H9 (cell line): ENCODE data around the gene GCH1. TPM values are rescaled to one million over a fixed set of nuclear protein-coding genes. Genes with fewer than 3 reads are reported as not detected.

Experiments
- DNase-seq: peaks from one replicate; pipeline ENCODE4 v3.0.0-alpha.2; 2017
- H2AFZ ChIP-seq: one replicate; pipeline ENCODE4 v1.6.1; 2013; ENCODE audit warnings: mild to moderate bottlenecking, low read length, control low read depth, moderate library complexity
- H2AK5ac ChIP-seq: 2 replicates; pipeline ENCODE4 v1.6.1; 2013; ENCODE audit warnings: low read length, control low read depth, mixed read lengths; ENCODE audit not compliant: insufficient read length
- H2BK120ac ChIP-seq: one replicate; pipeline ENCODE4 v1.6.1; 2013; ENCODE audit warnings: low read depth, mild to moderate bottlenecking, low read length, control low read depth, inconsistent platforms; ENCODE audit not compliant: poor library complexity, severe bottlenecking
- H2BK12ac ChIP-seq: 2 replicates; pipeline ENCODE4 v1.6.1; 2013; ENCODE audit warnings: low read length, control low read depth, mixed read lengths, low read depth; ENCODE audit not compliant: insufficient read length
- H2BK15ac ChIP-seq: 2 replicates; pipeline ENCODE4 v1.6.1; 2013; ENCODE audit warnings: low read depth, low read length, control low read depth
- H2BK20ac ChIP-seq: one replicate; pipeline ENCODE4 v1.6.1; 2013; ENCODE audit warnings: low read depth, mild to moderate bottlenecking, low read length, control low read depth, inconsistent platforms; ENCODE audit not compliant: poor library complexity, severe bottlenecking
- H2BK5ac ChIP-seq: 2 replicates; pipeline ENCODE4 v1.6.1; 2013; ENCODE audit warnings: low read length, control low read depth, mixed read lengths; ENCODE audit not compliant: insufficient read length
- H3K14ac ChIP-seq: 2 replicates; pipeline ENCODE4 v1.6.1; 2013; ENCODE audit warnings: low read length, control low read depth; ENCODE audit not compliant: insufficient read depth
- H3K18ac ChIP-seq: 2 replicates; pipeline ENCODE4 v1.6.1; 2013; ENCODE audit warnings: low read depth, mild to moderate bottlenecking, mixed read lengths, low read length, control low read depth; ENCODE audit not compliant: insufficient read length
- H3K23ac ChIP-seq: 2 replicates; pipeline ENCODE4 v1.6.1; 2013; ENCODE audit warnings: low read length, control low read depth, mixed read lengths, low read depth; ENCODE audit not compliant: insufficient read length
- H3K23me2 ChIP-seq: 2 replicates; pipeline ENCODE4 v1.6.1; 2013; ENCODE audit warnings: low read depth, mild to moderate bottlenecking, mixed read lengths, low read length, control low read depth; ENCODE audit not compliant: insufficient read length, poor library complexity, severe bottlenecking
- H3K27ac ChIP-seq: 2 replicates; pipeline ENCODE4 v1.5.1; 2013; ENCODE audit warnings: low read length, control low read depth, mixed read lengths, low read depth; ENCODE audit not compliant: insufficient read length
- H3K27me3 ChIP-seq: 2 replicates; pipeline ENCODE4 v1.6.1; 2013; ENCODE audit warnings: low read length, control low read depth, inconsistent platforms; ENCODE audit not compliant: insufficient read depth
- H3K4ac ChIP-seq: 2 replicates; pipeline ENCODE4 v1.6.1; 2013; ENCODE audit warnings: low read depth, mild to moderate bottlenecking, control low read depth, inconsistent platforms, low read length, moderate library complexity
- H3K4me1 ChIP-seq: 2 replicates; pipeline ENCODE4 v1.6.1; 2013; ENCODE audit warnings: low read length, control low read depth, inconsistent platforms; ENCODE audit not compliant: insufficient read depth
- H3K4me2 ChIP-seq: 2 replicates; pipeline ENCODE4 v1.6.1; 2013; ENCODE audit warnings: low read length, control low read depth, mixed read lengths; ENCODE audit not compliant: insufficient read length, insufficient read depth
- H3K56ac ChIP-seq: 2 replicates; pipeline ENCODE4 v1.6.1; 2013; ENCODE audit warnings: low read depth, mild to moderate bottlenecking, mixed read lengths, low read length, control low read depth; ENCODE audit not compliant: insufficient read length
- H3K79me1 ChIP-seq: 2 replicates; pipeline ENCODE4 v1.6.1; 2013; ENCODE audit warnings: low read depth, mild to moderate bottlenecking, moderate library complexity, low read length, control low read depth, inconsistent platforms; ENCODE audit not compliant: insufficient read depth, poor library complexity, severe bottlenecking
- H3K79me2 ChIP-seq: 2 replicates; pipeline ENCODE4 v1.6.1; 2013; ENCODE audit warnings: low read length, control low read depth, inconsistent platforms; ENCODE audit not compliant: insufficient read depth
- H3K9ac ChIP-seq: 2 replicates; pipeline ENCODE4 v1.6.1; 2013; ENCODE audit warnings: low read length, control low read depth, mixed read lengths; ENCODE audit not compliant: insufficient read length; ENCODE audit errors: extremely low read depth
- H3K9me3 ChIP-seq: one replicate; pipeline ENCODE4 v1.6.1; 2013; ENCODE audit warnings: low read depth, low read length, inconsistent platforms; ENCODE audit not compliant: control insufficient read depth
- H3T11ph ChIP-seq: one replicate; pipeline ENCODE4 v1.6.1; 2013; ENCODE audit warnings: mild to moderate bottlenecking, low read length, control low read depth, inconsistent platforms
- H4K20me1 ChIP-seq: one replicate; pipeline ENCODE4 v1.6.1; 2013; ENCODE audit not compliant: control insufficient read depth, insufficient read length, insufficient read depth
- H4K5ac ChIP-seq: 2 replicates; pipeline ENCODE4 v1.6.1; 2013; ENCODE audit warnings: low read depth, mild to moderate bottlenecking, mixed read lengths, low read length, control low read depth; ENCODE audit not compliant: insufficient read length
- H4K8ac ChIP-seq: replicated peaks from 2 replicates; pipeline ENCODE4 v1.6.1; 2013; ENCODE audit warnings: low read length, control low read depth, mixed read lengths, low read depth; ENCODE audit not compliant: insufficient read length
- H4K91ac ChIP-seq: 2 replicates; pipeline ENCODE4 v1.6.1; 2013; ENCODE audit warnings: low read depth, mild to moderate bottlenecking, moderate library complexity, mixed read lengths, low read length, control low read depth; ENCODE audit not compliant: insufficient read length
- H3K27ac Mint-ChIP-seq, 3 experiments: 2 replicates in 2 of 3; 3 replicates in 1 of 3; pipeline ENCODE4 v1.8.0; 2020 to 2021; ENCODE audit warnings: mixed read lengths in 3 of 3, mild to moderate bottlenecking in 1 of 3, moderate library complexity in 1 of 3
- H3K27me3 Mint-ChIP-seq: 2 replicates; pipeline ENCODE4 v1.8.0; 2021; ENCODE audit warnings: low read depth, mild to moderate bottlenecking, moderate library complexity, mixed read lengths
- H3K36me3 Mint-ChIP-seq, 3 experiments: 2 replicates in 2 of 3; 3 replicates in 1 of 3; pipeline ENCODE4 v1.8.0; 2020 to 2021; ENCODE audit warnings: low read depth in 3 of 3, mixed read lengths in 3 of 3; ENCODE audit not compliant: insufficient read depth in 1 of 3
- H3K4me1 Mint-ChIP-seq, 2 experiments: 2 replicates each; pipeline ENCODE4 v1.8.0; 2020; ENCODE audit warnings: mixed read lengths in 2 of 2
- H3K4me3 Mint-ChIP-seq, 2 experiments: 2 replicates in 1 of 2; 3 replicates in 1 of 2; pipeline ENCODE4 v1.8.0; 2020 to 2021; ENCODE audit warnings: mild to moderate bottlenecking in 2 of 2, mixed read lengths in 2 of 2, moderate library complexity in 1 of 2
- H3K9me3 Mint-ChIP-seq, 2 experiments: 2 replicates in 1 of 2; 3 replicates in 1 of 2; pipeline ENCODE4 v1.8.0; 2020; ENCODE audit warnings: mild to moderate bottlenecking in 2 of 2, mixed read lengths in 2 of 2, moderate library complexity in 1 of 2
- total RNA-seq: library from RNA; stranded (reverse); gene quantifications from 2 replicates; pipeline ENCODE4 v1.2.1, GENCODE V29; 2021
- TF ChIP-seq, protein P1 (sequence below): fragments of 200-600 bp; sonication (generic); conservative IDR thresholded peaks from 3 replicates; pipeline ENCODE4 v1.8.0; 2021; ENCODE audit warnings: antibody characterized with exemption, mild to moderate bottlenecking

Gene GCH1
- total RNA-seq, 1 experiment from 2014 or later: 7.7 TPM

DNA sequence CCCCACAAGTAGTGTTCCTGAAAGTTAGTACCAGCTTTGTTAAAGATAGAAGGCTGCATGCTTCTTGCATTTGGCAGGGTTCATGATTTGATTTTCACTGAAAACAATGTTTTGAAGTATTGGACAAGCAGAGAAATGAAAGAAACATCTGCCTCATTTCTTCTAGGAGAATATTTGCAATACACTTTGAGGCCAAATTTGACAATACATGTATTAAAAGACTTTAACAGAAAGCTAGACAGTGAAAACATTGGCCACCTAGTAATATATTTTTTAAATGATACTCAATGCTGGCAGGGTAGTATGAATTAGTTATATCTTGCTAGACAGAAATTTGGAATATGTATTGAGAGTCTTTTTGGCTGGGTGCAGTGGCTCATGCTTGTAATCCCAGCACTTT lies 68.5 kb downstream of the GCH1 start:
- Mint-ChIP-seq H3K27ac (no peak overlapping the region), H3K4me3 (no peak overlapping the region), H3K27me3 (peaks cover 8% of the 10 kb centered on the region), H3K4me1 (no peaks in the 10 kb centered on the region), H3K36me3 (no peaks in the 10 kb centered on the region), H3K9me3 (peaks cover 0 to 6% of the 10 kb centered on the region in 2 experiments)
- no peaks in the 10 kb centered on the region for H3K27me3 ChIP-seq
- H3K56ac ChIP-seq: no peak overlapping the region
- H3T11ph ChIP-seq: no peak overlapping the region
- no peaks in the 10 kb centered on the region for H3K79me1 ChIP-seq
- no peak overlapping the region for H4K91ac ChIP-seq
- no peak overlapping the region for H2BK5ac ChIP-seq
- no peaks in the 10 kb centered on the region for H3K23me2 ChIP-seq
- H3K4me2 ChIP-seq: no peak overlapping the region
- H3K4ac ChIP-seq: no peak overlapping the region
- no peak overlapping the region for H2BK12ac ChIP-seq
- no peak overlapping the region for H4K5ac ChIP-seq
- no peak overlapping the region for H2BK20ac ChIP-seq
- no peak overlapping the region for H3K9ac ChIP-seq
- TF ChIP-seq, protein P1, sequence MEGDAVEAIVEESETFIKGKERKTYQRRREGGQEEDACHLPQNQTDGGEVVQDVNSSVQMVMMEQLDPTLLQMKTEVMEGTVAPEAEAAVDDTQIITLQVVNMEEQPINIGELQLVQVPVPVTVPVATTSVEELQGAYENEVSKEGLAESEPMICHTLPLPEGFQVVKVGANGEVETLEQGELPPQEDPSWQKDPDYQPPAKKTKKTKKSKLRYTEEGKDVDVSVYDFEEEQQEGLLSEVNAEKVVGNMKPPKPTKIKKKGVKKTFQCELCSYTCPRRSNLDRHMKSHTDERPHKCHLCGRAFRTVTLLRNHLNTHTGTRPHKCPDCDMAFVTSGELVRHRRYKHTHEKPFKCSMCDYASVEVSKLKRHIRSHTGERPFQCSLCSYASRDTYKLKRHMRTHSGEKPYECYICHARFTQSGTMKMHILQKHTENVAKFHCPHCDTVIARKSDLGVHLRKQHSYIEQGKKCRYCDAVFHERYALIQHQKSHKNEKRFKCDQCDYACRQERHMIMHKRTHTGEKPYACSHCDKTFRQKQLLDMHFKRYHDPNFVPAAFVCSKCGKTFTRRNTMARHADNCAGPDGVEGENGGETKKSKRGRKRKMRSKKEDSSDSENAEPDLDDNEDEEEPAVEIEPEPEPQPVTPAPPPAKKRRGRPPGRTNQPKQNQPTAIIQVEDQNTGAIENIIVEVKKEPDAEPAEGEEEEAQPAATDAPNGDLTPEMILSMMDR: no peak
- no peaks in the 10 kb centered on the region for H3K9me3 ChIP-seq
- no peak overlapping the region for H4K8ac ChIP-seq
- no peak overlapping the region for H3K27ac ChIP-seq
- no peaks in the 10 kb centered on the region for H3K79me2 ChIP-seq
- no peaks in the 10 kb centered on the region for H3K4me1 ChIP-seq
- no peak overlapping the region for H3K14ac ChIP-seq
- no peak overlapping the region for H3K18ac ChIP-seq
- no peak overlapping the region for H3K23ac ChIP-seq
- DNase-seq: no peak
- no peak overlapping the region for H2BK15ac ChIP-seq
- H4K20me1 ChIP-seq: no peaks in the 10 kb centered on the region
- no peak overlapping the region for H2AK5ac ChIP-seq
- no peak overlapping the region for H2BK120ac ChIP-seq
- H2AFZ ChIP-seq: no peak overlapping the region
